ENCODE results near the gene CHP2. TPM values are rescaled to one million over a fixed set of nuclear protein-coding genes. Genes with fewer than 3 reads are reported as not detected.
"Not testable (repeated sequence)": the region's sequence is repeated elsewhere in the genome, so short reads cannot be mapped to it uniquely, and the experiment has no call there.

Gene CHP2
- total RNA-seq, 3 donors from 2014 or later: 0.16 to 0.33 TPM; not detected in 1

GRCh38 chr16:23710504-23710903 lies 44.3 kb upstream of the CHP2 start:
- Histone ChIP-seq H3K4me3 (no peak overlapping the region), H3K27me3 (peaks cover 7 to 37% of the 10 kb centered on the region in 2 donors), H3K27ac (no peak overlapping the region), H3K9me3 (peaks cover 0 to 16% of the 10 kb centered on the region in 2 donors), H3K36me3 (no peaks in the 10 kb centered on the region), H3K4me1 (no peaks in the 10 kb centered on the region)
- TF ChIP-seq CTCF (IDR thresholded peaks at IDR 0.05): no peak
- TF ChIP-seq POLR2AphosphoS5 (IDR thresholded peaks at IDR 0.05): no peak
- no peak for TF ChIP-seq POLR2A (IDR thresholded peaks at IDR 0.05)
- intact Hi-C loops (cut with DNase I; ENCODE audit: low total_unique reads): no loop called here
- DNase-seq (ENCODE audit: low spot score in 2 of 2): no peak

DNA sequence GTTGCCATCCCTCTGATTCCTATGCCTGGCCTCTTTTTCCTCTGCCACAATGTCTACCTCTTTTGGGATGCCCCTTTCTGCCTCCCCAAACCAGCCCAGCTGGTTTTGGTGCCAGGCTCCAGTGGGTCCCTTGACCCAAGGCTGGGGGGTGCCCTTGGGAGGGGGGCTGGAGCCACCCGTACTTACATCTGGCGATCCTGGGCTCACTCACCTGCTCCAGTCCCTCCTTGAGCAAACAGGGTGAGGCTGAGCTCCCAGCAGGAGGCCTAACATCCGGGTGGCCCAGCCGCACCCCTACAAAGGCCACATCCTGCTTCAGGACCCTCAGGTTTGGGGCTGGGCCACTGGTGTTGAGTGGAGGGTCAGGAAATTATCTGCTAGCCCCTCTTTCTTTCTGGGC lies 43.0 kb upstream of the CHP2 start:
- TF ChIP-seq CTCF (IDR thresholded peaks at IDR 0.05): no peak
- no peak for TF ChIP-seq POLR2AphosphoS5 (IDR thresholded peaks at IDR 0.05)
- Histone ChIP-seq H3K4me3 (no peak overlapping the region), H3K27ac (no peak overlapping the region), H3K36me3 (no peaks in the 10 kb centered on the region), H3K4me1 (no peaks in the 10 kb centered on the region), H3K27me3 (peaks cover 7 to 37% of the 10 kb centered on the region in 2 donors), H3K9me3 (peaks cover 0 to 16% of the 10 kb centered on the region in 2 donors)
- DNase-seq (ENCODE audit: low spot score in 2 of 2): no peak
- intact Hi-C loops (cut with DNase I; ENCODE audit: low total_unique reads): no loop called here

DNA sequence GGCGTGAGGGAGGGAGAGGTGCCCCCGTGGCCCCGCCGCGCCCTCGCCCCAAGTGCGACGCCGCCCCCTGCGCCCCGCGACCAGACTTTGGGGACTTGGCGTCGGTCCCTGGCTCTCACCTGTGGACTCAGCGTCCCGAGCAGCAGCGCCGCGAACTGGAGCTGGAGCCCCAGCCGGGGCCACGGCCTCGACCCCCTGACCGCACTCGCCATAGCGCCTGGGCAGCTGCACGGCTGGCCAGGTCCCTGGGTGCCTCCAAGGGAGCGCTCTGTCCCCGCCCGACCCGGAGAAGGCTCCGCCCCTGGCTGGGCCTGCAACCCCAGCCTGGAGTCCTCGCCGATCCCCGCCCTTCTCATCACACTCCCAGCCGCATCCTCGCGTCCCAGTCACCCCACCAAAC lies 41.9 kb upstream of the CHP2 start, which contains the start of gene ERN2:
ERN2 (minus strand) TSS at position 247 of the 400 bp plus-strand sequence; CDS start at position 212, 35 bp downstream.
- Histone ChIP-seq H3K27ac (no peak within 1 kb of the TSS), H3K9me3 (peaks cover 0 to 16% of the 10 kb centered on the region in 2 donors), H3K27me3 (peaks cover 7 to 37% of the 10 kb centered on the region in 2 donors), H3K4me1 (no peaks in the 10 kb centered on the region), H3K4me3 (no peak within 1 kb of the TSS), H3K36me3 (no peaks in the 10 kb centered on the region)
- intact Hi-C loops (cut with DNase I; ENCODE audit: low total_unique reads): no loop called here
- no peak for DNase-seq (ENCODE audit: low spot score in 2 of 2)
- TF ChIP-seq CTCF (IDR thresholded peaks at IDR 0.05) (no peak), POLR2AphosphoS5 (IDR thresholded peaks at IDR 0.05) (no peak), POLR2A (IDR thresholded peaks at IDR 0.05) (no peak)

DNA sequence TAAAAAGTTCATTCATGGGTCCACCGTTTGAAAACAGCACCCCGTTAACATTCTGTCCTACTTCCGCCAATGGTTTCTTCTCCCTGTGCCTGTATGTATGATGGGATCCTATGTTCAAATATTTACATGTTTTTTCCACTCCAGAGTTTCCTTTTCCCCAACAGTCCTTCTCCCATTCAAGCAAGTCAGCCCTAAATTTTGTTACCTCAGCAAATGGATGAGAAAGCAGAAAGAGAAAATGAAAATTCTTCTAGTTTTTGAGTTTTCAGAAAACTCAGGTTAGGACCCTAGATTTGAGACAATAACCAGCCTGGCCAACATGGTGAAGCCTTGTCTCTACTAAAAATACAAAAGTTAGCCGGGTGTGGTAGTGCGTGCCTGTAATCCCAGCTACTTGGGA lies 38.3 kb upstream of the CHP2 start:
- no peaks in the 10 kb centered on the region for H3K4me1 ChIP-seq
- no peak for TF ChIP-seq POLR2AphosphoS5 (IDR thresholded peaks at IDR 0.05)
- no peak for TF ChIP-seq CTCF (IDR thresholded peaks at IDR 0.05)
- no peak for TF ChIP-seq POLR2A (IDR thresholded peaks at IDR 0.05)
- H3K27me3 ChIP-seq: peaks cover 7 to 33% of the 10 kb centered on the region in 2 donors

DNA sequence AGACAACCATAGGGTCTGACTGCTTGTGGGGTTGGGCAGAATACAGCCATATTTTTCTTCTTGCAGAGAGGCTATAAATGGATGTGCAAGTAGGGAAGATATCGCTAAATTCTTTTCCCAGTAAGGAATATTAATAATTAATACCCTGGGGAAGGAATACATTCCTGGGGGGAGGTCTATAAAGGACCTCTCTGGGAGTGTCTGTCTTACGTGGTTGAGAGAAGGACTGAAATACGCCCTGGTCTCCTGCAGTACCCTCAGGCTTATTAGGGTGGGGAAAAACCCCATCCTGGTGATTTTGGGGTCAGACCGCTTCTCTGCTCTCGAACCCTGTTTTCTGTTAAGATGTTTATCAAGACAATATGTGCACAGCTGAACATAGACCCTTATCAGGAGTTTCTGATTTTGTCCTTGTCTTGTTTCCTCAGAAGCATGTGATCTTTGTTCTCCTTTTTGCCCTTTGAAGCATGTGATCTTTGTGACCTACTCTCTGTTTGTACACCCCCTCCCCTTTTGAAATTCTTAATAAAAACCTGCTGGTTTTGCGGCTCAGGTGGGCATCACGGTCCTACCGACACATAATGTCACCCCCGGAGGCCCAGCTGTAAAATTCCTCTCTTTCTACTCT lies 32.1 kb upstream of the CHP2 start:
- H3K9me3 ChIP-seq; H3K27ac ChIP-seq; H3K27me3 ChIP-seq; H3K4me1 ChIP-seq; H3K4me3 ChIP-seq; H3K36me3 ChIP-seq; intact Hi-C loops (cut with DNase I; ENCODE audit: low total_unique reads); DNase-seq (ENCODE audit: low spot score in 2 of 2): not testable (repeated sequence)

More for the DNA sequence above, 38.3 kb upstream of the CHP2 start:
- Histone ChIP-seq H3K27ac (no peak overlapping the region), H3K36me3 (no peaks in the 10 kb centered on the region), H3K4me3 (no peak overlapping the region), H3K9me3 (no peaks in the 10 kb centered on the region)
- intact Hi-C loops (cut with DNase I; ENCODE audit: low total_unique reads): loop anchor here (5.0 kb wide), 1 partner anchor 236 kb away; no protein-coding TSS in a partner anchor
- no peak for DNase-seq (ENCODE audit: low spot score in 2 of 2)
